Esophagus muscularis mucosa (tissue), 4 donors: ENCODE measurements around the gene DDR2. TPM values are rescaled to one million over a fixed set of nuclear protein-coding genes. Genes with fewer than 3 reads are reported as not detected.
"Not testable (repeated sequence)": the region's sequence is repeated elsewhere in the genome, so short reads cannot be mapped to it uniquely, and the experiment has no call there.

ENCODE experiments used
- DNase-seq: peaks from one replicate; pipeline ENCODE4 v3.0.0-alpha.2; 2017; ENCODE audit errors: extremely low spot score
- H3K27ac ChIP-seq, 4 donors: fragments of 200-600 bp; sonication (generic); replicated peaks in 1 of 4; 1 replicate in 3 of 4; 2 replicates in 1 of 4; pipeline ENCODE4 v1.5.1; 2016 to 2019; ENCODE audit warnings: mild to moderate bottlenecking in 1 of 4
- H3K27me3 ChIP-seq, 4 donors: fragments of 200-600 bp; sonication (generic); one replicate each; pipeline versions ENCODE4 v1.5.1 to v1.6.0; 2016 to 2019
- H3K36me3 ChIP-seq, 4 donors: fragments of 200-600 bp; sonication (generic); one replicate each; pipeline ENCODE4 v1.5.1; 2016 to 2019
- H3K4me1 ChIP-seq, 4 donors: fragments of 200-600 bp; sonication (generic); one replicate each; pipeline ENCODE4 v1.5.1; 2016 to 2019
- H3K4me3 ChIP-seq, 4 donors: fragments of 200-600 bp; sonication (generic); 1 replicate in 2 of 4; 2 replicates in 2 of 4; pipeline ENCODE4 v1.5.1; 2016 to 2019; ENCODE audit warnings: mild to moderate bottlenecking in 4 of 4, moderate library complexity in 1 of 4
- H3K9me3 ChIP-seq, 4 donors: fragments of 200-600 bp; sonication (generic); 1 replicate in 3 of 4; 2 replicates in 1 of 4; pipeline ENCODE4 v1.5.1; 2016 to 2019
- CTCF ChIP-seq, 3 experiments: fragments of 200-600 bp in 2 of 3; fragments of 450-650 bp in 1 of 3; sonication (generic) in 2 of 3; IDR thresholded peaks; one replicate each; pipeline ENCODE4 v1.5.1; 2017 to 2019; ENCODE audit warnings: antibody characterized with exemption in 3 of 3, mild to moderate bottlenecking in 2 of 3, moderate library complexity in 1 of 3
- EP300 ChIP-seq: sonication (generic); formaldehyde crosslinking; IDR thresholded peaks from one replicate; pipeline ENCODE4 v1.6.1; 2017; ENCODE audit warnings: antibody characterized with exemption
- POLR2A ChIP-seq: fragments of 450-650 bp; IDR thresholded peaks from one replicate; pipeline ENCODE4 v1.6.1; 2017; ENCODE audit warnings: antibody characterized with exemption, moderate library complexity, mild to moderate bottlenecking, low read depth
- POLR2AphosphoS5 ChIP-seq, 2 donors: sonication (generic); formaldehyde crosslinking; IDR thresholded peaks; one replicate each; pipeline ENCODE4 v1.6.1; 2017; ENCODE audit warnings: antibody characterized with exemption in 2 of 2
- WGBS: methylation state at CpG from one replicate; pipeline ENCODE4 v1.1.5; 2018; 5-methylcytosine and 5-hydroxymethylcytosine counted together
- intact Hi-C: fragments of 100-400 bp; cut with DNase I; formaldehyde crosslinking; loops from one replicate; pipeline ENCODE4 v1.15.1; 2023
- total RNA-seq, 4 donors: library from RNA; depleted of rRNA; stranded (reverse); fragments of >200 nt; gene quantifications; one replicate each; pipeline versions ENCODE4 v1.1.0 to v1.2.1, GENCODE V29; 2016

The DDR2 gene
- total RNA-seq, 4 donors from 2014 or later: 143 to 194 (median 175) TPM

DNA sequence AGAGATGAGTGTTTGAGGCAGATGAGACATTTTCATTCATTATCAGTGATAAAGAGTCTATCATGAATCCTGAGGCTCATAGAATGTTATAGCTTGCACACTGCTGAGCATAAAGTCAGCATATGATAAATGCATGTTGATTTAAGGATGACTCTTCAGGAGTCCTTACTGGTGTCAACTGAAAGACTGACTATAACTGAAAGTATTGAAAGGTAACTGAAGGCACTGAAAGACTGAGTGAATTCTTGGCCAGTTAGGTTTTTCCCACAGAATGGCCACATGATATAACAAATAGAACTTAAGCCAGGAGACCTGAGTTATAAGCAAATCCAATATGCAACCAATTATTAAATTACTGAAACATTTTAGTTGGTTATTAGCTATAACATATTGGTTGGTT, 89.2 kb downstream of the DDR2 start:
- H3K27me3 ChIP-seq: no peaks in the 10 kb centered on the region
- DNase-seq: no peak
- H3K9me3 ChIP-seq: no peaks in the 10 kb centered on the region
- H3K27ac ChIP-seq: no peak overlapping the region
- no peak overlapping the region for H3K4me3 ChIP-seq
- H3K4me1 ChIP-seq: peaks cover 0 to 43% (median 33%) of the 10 kb centered on the region in 4 donors
- H3K36me3 ChIP-seq: peaks cover 0 to 3% (median 0%) of the 10 kb centered on the region in 4 donors
- intact Hi-C loops: no loop called here
- TF ChIP-seq POLR2AphosphoS5 (IDR thresholded peaks at IDR 0.05): no peak
- no peak for TF ChIP-seq CTCF (IDR thresholded peaks at IDR 0.05)
- TF ChIP-seq POLR2A: no peak
- no peak for TF ChIP-seq EP300

DNA sequence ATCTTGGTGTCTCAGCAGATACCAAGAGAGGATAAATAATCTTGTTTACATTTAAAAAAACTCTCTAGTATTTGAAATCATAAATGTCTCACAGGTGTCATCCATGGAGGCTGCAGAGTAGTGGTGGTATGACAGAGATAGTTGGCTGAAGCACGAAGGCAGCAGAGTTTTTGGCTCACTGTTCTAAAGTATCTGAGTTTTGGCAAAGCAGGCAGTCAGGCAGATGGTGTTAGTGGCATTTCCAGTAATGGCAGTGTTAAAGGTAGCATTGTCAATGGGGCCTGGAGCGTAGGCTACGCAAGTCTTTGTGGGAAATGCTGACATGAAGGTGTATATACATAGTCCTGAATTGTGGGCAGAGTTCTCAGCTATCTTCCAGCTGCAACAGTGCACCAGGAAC, 89.8 kb downstream of the DDR2 start:
- Histone ChIP-seq H3K27me3 (no peaks in the 10 kb centered on the region), H3K4me3 (no peak overlapping the region), H3K27ac (no peak overlapping the region), H3K36me3 (peaks cover 0 to 3% (median 0%) of the 10 kb centered on the region in 4 donors), H3K9me3 (no peaks in the 10 kb centered on the region), H3K4me1 (peaks cover 0 to 39% (median 27%) of the 10 kb centered on the region in 4 donors)
- intact Hi-C loops: no loop called here
- no peak for DNase-seq
- TF ChIP-seq CTCF (IDR thresholded peaks at IDR 0.05) (no peak), POLR2A (no peak), POLR2AphosphoS5 (IDR thresholded peaks at IDR 0.05) (no peak), EP300 (no peak)
- 83% methylated on average over 3 of the region's 3 CpGs for WGBS

- H3K27ac ChIP-seq: peak overlapping the region in 2 of 4 donors; percentile 8 to 33
- H3K9me3 ChIP-seq: no peaks in the 10 kb centered on the region
- no peak for TF ChIP-seq EP300
- no peak for TF ChIP-seq POLR2A
- no peak for TF ChIP-seq CTCF (IDR thresholded peaks at IDR 0.05)
- no peak for TF ChIP-seq POLR2AphosphoS5 (IDR thresholded peaks at IDR 0.05)
- DNase-seq: no peak
- intact Hi-C loops: no loop called here
- H3K4me3 ChIP-seq: no peak overlapping the region
- peaks cover 0 to 31% (median 22%) of the 10 kb centered on the region in 4 donors for H3K4me1 ChIP-seq
- 83% methylated on average over 7 of the region's 7 CpGs for WGBS
- H3K27me3 ChIP-seq: no peaks in the 10 kb centered on the region
- H3K36me3 ChIP-seq: peaks cover 0 to 3% (median 0%) of the 10 kb centered on the region in 4 donors
Observed at GRCh38 chr1:162724583-162725120, 92.4 kb downstream of the DDR2 start.

DNA sequence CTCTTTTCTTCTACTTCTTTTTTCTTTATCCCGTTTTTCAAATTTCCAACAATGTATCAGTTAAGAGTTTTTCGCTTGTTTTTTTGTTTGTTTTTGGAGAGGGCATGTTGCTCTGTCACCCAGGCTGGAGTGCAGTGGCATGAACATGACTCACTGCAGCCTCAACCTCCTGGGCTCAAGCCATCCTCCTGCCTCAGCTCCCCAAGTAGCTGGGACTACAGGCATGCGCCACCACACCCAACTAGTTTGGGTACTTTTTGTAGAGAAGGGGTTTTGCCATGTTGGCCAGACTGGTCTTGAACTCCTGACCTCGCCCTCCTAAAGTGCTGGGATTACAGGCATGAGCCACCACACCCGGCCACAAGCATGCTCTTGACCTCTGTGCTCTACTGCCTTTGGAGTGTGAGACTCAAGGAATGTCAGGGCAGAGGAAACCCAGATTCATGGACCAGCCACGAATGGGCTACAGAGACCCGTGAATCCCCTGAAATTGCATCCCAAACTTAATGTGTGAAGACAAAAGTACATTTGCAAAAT, 93.1 kb downstream of the DDR2 start:
- Histone ChIP-seq H3K9me3 (no peaks in the 10 kb centered on the region), H3K27me3 (no peaks in the 10 kb centered on the region), H3K27ac (peak overlapping the region in 2 of 4 donors; percentile 28 to 40), H3K36me3 (no peaks in the 10 kb centered on the region), H3K4me3 (no peak overlapping the region), H3K4me1 (peaks cover 0 to 31% (median 19%) of the 10 kb centered on the region in 4 donors)
- DNase-seq: no peak
- TF ChIP-seq EP300 (no peak), CTCF (IDR thresholded peaks at IDR 0.05) (no peak), POLR2A (no peak), POLR2AphosphoS5 (IDR thresholded peaks at IDR 0.05) (no peak)
- intact Hi-C loops: no loop called here
- 93% methylated on average over 7 of the region's 7 CpGs for WGBS

GRCh38 chr1:162726555-162726954, 94.3 kb downstream of the DDR2 start:
- no peak for DNase-seq
- H3K4me3 ChIP-seq: no peak overlapping the region
- TF ChIP-seq POLR2AphosphoS5 (IDR thresholded peaks at IDR 0.05) (no peak), POLR2A (no peak), EP300 (no peak), CTCF (IDR thresholded peaks at IDR 0.05) (no peak)
- no peak overlapping the region for H3K27ac ChIP-seq
- intact Hi-C loops: no loop called here
- no peaks in the 10 kb centered on the region for H3K36me3 ChIP-seq
- no peaks in the 10 kb centered on the region for H3K9me3 ChIP-seq
- WGBS: 81% methylated on average over 3 of the region's 3 CpGs
- no peaks in the 10 kb centered on the region for H3K27me3 ChIP-seq
- H3K4me1 ChIP-seq: peaks cover 4 to 32% (median 29%) of the 10 kb centered on the region in 4 donors

DNA sequence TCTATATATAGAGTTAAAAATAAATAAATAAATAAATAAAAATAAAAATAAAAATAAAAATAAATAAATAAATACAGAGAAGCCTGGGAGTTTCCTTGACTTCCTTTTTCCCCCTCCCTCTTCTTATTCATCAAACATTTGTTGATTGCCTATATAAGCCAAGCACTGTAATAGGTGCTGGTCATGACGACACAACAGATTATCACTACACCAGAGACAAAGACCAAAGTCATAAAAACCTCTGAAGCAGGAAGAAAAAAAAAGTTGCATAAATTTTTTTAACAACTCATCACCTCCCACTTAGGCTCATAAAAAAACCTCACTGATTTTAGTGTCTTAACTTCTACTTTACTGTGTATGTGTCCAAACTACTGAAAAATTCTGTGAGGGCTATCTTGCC, 95.2 kb downstream of the DDR2 start:
- intact Hi-C loops: not testable (repeated sequence)

More for the DNA sequence above, 95.2 kb downstream of the DDR2 start:
- H3K27me3 ChIP-seq, H3K9me3 ChIP-seq, H3K36me3 ChIP-seq, DNase-seq, H3K4me3 ChIP-seq, H3K27ac ChIP-seq: not testable (repeated sequence)
- 100% methylated on average over 1 of the region's 1 CpG for WGBS
- peaks cover 8 to 37% (median 34%) of the 10 kb centered on the region in 4 donors for H3K4me1 ChIP-seq
